K562 (cell line): ENCODE results near the gene RHEX.

Experiments used
- AFF4 ChIP-seq: sonication (generic); formaldehyde crosslinking; IDR thresholded peaks from 2 replicates; pipeline ENCODE4 v1.8.0; 2023; ENCODE audit warnings: mild to moderate bottlenecking, missing genetic modification reagents
- CTCF ChIP-seq, 3 experiments: IDR thresholded peaks in 2 of 3; conservative IDR thresholded peaks in 1 of 3; 2 replicates each; pipeline ENCODE4 v1.5.1; 2011 to 2012; ENCODE audit warnings: low read length in 3 of 3, mild to moderate bottlenecking in 3 of 3, control low read depth in 2 of 3, improper control_type of control experiment in 1 of 3, inconsistent platforms in 1 of 3, low read depth in 1 of 3, mixed read lengths in 1 of 3, moderate library complexity in 1 of 3; ENCODE audit not compliant: insufficient read depth in 2 of 3
- HMG20A ChIP-seq: fragments of 450-650 bp; formaldehyde crosslinking; conservative IDR thresholded peaks from 2 replicates; pipeline ENCODE4 v1.4.0; 2020; ENCODE audit warnings: mild to moderate bottlenecking, mixed read lengths
- MAX ChIP-seq: sonication (generic); formaldehyde crosslinking; IDR thresholded peaks from 2 replicates; pipeline ENCODE4 v1.9.0; 2022; ENCODE audit warnings: mild to moderate bottlenecking, missing genetic modification reagents
- NELFE ChIP-seq: IDR thresholded peaks from 2 replicates; pipeline ENCODE4 v1.6.1; 2011; ENCODE audit warnings: mild to moderate bottlenecking; ENCODE audit not compliant: insufficient read depth, insufficient read length
- PBX2 ChIP-seq, 2 experiments: IDR thresholded peaks in 1 of 2; conservative IDR thresholded peaks in 1 of 2; 2 replicates each; pipeline ENCODE4 v1.6.1; 2016; ENCODE audit warnings: low read depth in 2 of 2, mild to moderate bottlenecking in 1 of 2, missing compliant biosample characterization in 1 of 2, missing genetic modification characterization in 1 of 2, moderate library complexity in 1 of 2
- RAD21 ChIP-seq, 2 experiments: fragments of 250-450 bp in 1 of 2; fragments of 450-650 bp in 1 of 2; sonication (Bioruptor Pico) in 1 of 2; formaldehyde crosslinking in 1 of 2; IDR thresholded peaks in 1 of 2; conservative IDR thresholded peaks in 1 of 2; 2 replicates each; pipeline versions ENCODE4 v1.4.0 to v1.8.0; 2020 to 2022; ENCODE audit warnings: mild to moderate bottlenecking in 2 of 2, moderate library complexity in 1 of 2
- RAD51 ChIP-seq: fragments of 450-650 bp; IDR thresholded peaks from 2 replicates; pipeline ENCODE4 v1.7.1; 2016; ENCODE audit warnings: low read depth, mild to moderate bottlenecking, borderline replicate concordance
- RBM22 ChIP-seq: fragments of 200-400 bp; formaldehyde crosslinking; IDR thresholded peaks from 2 replicates; pipeline ENCODE4 v1.6.1; 2018; ENCODE audit warnings: low read length, low read depth; ENCODE audit not compliant: poor library complexity, severe bottlenecking
- SIN3A ChIP-seq, 2 experiments: fragments of 150-350 bp in 1 of 2; IDR thresholded peaks; 2 replicates each; pipeline ENCODE4 v1.6.1; 2011 to 2016; ENCODE audit warnings: borderline replicate concordance in 2 of 2, low read depth in 2 of 2, low read length in 2 of 2, mild to moderate bottlenecking in 2 of 2, moderate library complexity in 2 of 2; ENCODE audit not compliant: control insufficient read depth in 1 of 2
- ZNF232 ChIP-seq: sonication (generic); formaldehyde crosslinking; IDR thresholded peaks from 2 replicates; pipeline ENCODE4 v1.8.0; 2022; ENCODE audit warnings: mild to moderate bottlenecking, missing genetic modification reagents

- TF ChIP-seq PBX2 (CRISPR knock-in tag; IDR thresholded peaks at IDR 0.05; ENCODE audit: low read depth) (no peak), PBX2 (tag; conservative IDR thresholded peaks at IDR 0.05; ENCODE audit: low read depth) (no peak), RAD21 (CRISPR knock-in tag; conservative IDR thresholded peaks at IDR 0.05 in 1 of 2, IDR thresholded peaks at IDR 0.05 in 1 of 2) (no peak), AFF4 (CRISPR knock-in tag) (no peak), MAX (CRISPR knock-in tag) (no peak), SIN3A (IDR thresholded peaks at IDR 0.05; ENCODE audit: borderline replicate concordance in 2 of 2, control insufficient read depth in 1 of 2, low read depth in 2 of 2, low read length in 2 of 2) (no peak), NELFE (no peak), CTCF (IDR thresholded peaks at IDR 0.05 in 2 of 3, conservative IDR thresholded peaks at IDR 0.05 in 1 of 3; ENCODE audit: insufficient read depth in 2 of 3, low read depth in 1 of 3, low read length in 3 of 3) (no peak), ZNF232 (CRISPR knock-in tag) (no peak), RBM22 (no peak), RAD51 (no peak), HMG20A (no peak)
Observed at GRCh38 chr1:206133751-206134415, 80.9 kb downstream of the RHEX start.
